ENCODE data around the gene DOCK2.
"Not testable (repeated sequence)": the region's sequence is repeated elsewhere in the genome, so short reads cannot be mapped to it uniquely, and the experiment has no call there.

DOCK2 gene

GRCh38 chr5:169798438-169798837, 161.4 kb downstream of the DOCK2 start:
- no peak for DNase-seq

- no peak for DNase-seq
Measured at GRCh38 chr5:169798906-169799660, 162.0 kb downstream of the DOCK2 start.

- DNase-seq: no peak
Measured at GRCh38 chr5:169801324-169801777, 164.3 kb downstream of the DOCK2 start.

- no peak for DNase-seq
Measured at GRCh38 chr5:169801781-169802180, 164.7 kb downstream of the DOCK2 start.

- no peak for DNase-seq
Measured at GRCh38 chr5:169803077-169803981, 166.3 kb downstream of the DOCK2 start.

- DNase-seq: no peak
Measured at GRCh38 chr5:169804861-169805260, 167.8 kb downstream of the DOCK2 start.

- no peak for DNase-seq
Measured at GRCh38 chr5:169805527-169805934, 168.5 kb downstream of the DOCK2 start.

- no peak for DNase-seq
Measured at GRCh38 chr5:169805937-169806700, 169.0 kb downstream of the DOCK2 start.

- DNase-seq: no peak
Measured at GRCh38 chr5:169808118-169808581, 171.1 kb downstream of the DOCK2 start.

GRCh38 chr5:169808880-169809279, 171.8 kb downstream of the DOCK2 start:
- not testable (repeated sequence) for DNase-seq

- DNase-seq: no peak
Measured at GRCh38 chr5:169809281-169809680, 172.2 kb downstream of the DOCK2 start.

GRCh38 chr5:169810524-169810923, 173.4 kb downstream of the DOCK2 start:
- no peak for DNase-seq

- DNase-seq: no peak
Measured at GRCh38 chr5:169811023-169811422, 173.9 kb downstream of the DOCK2 start.

GRCh38 chr5:169811680-169812079, 174.6 kb downstream of the DOCK2 start:
- DNase-seq: no peak

GRCh38 chr5:169812786-169813185, 175.7 kb downstream of the DOCK2 start:
- no peak for DNase-seq

- DNase-seq: no peak
Measured at GRCh38 chr5:169814045-169814444, 177.0 kb downstream of the DOCK2 start.

- DNase-seq: no peak
Measured at GRCh38 chr5:169814522-169814921, 177.4 kb downstream of the DOCK2 start.

- no peak for DNase-seq
Measured at GRCh38 chr5:169817031-169817430, 180.0 kb downstream of the DOCK2 start.

- DNase-seq: no peak
Measured at GRCh38 chr5:169826618-169827017, 189.5 kb downstream of the DOCK2 start.

- no peak for DNase-seq
Measured at GRCh38 chr5:169827769-169828168, 190.7 kb downstream of the DOCK2 start.

GRCh38 chr5:169828385-169828784, 191.3 kb downstream of the DOCK2 start:
- DNase-seq: no peak

GRCh38 chr5:169831331-169831730, 194.3 kb downstream of the DOCK2 start:
- DNase-seq: no peak

GRCh38 chr5:169832304-169832703, 195.2 kb downstream of the DOCK2 start:
- DNase-seq: no peak
